Cerebellar nuclear complex (tissue), 1 donor: ENCODE data around the gene NOLC1.

ENCODE experiments used
- DNase-seq, 2 experiments: peaks; one replicate each; lab custom pipeline; 2025; lab: John Stamatoyannopoulos, UW

Gene NOLC1

DNA sequence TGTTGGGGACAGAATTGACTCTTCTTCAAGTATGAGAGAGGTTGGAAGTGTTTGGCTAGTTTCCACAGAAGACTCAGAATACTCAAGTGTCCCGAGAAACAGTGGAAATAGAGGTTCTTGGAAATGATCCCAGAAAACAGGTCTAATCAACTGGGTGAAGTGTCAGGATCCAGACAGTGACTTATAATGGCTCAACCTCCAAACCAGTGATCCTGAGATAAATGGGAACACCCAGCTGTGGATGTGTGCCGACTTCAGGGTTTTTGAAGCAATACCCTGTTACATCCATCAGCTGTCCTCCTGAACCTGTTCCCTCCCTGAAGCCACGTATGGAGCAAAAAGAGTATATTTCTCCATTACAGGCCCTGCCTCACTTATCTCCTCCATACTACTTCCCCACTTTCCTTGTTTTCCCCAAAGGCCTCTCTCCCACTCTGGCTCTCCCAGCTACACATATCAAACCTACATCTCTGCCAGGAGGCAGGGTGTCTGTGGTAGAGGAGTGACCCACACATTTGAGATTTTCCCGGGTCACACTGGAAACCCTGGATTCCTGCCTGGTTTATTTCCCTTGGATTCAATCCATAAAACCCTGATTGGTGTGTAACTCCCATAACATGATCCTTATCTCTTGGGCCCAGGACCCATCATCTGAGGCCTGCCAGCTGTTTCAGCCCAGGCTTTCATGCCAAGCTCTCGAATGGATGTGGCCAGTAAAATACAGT is 56.3 kb downstream of the NOLC1 start:
- DNase-seq: no peak

DNA sequence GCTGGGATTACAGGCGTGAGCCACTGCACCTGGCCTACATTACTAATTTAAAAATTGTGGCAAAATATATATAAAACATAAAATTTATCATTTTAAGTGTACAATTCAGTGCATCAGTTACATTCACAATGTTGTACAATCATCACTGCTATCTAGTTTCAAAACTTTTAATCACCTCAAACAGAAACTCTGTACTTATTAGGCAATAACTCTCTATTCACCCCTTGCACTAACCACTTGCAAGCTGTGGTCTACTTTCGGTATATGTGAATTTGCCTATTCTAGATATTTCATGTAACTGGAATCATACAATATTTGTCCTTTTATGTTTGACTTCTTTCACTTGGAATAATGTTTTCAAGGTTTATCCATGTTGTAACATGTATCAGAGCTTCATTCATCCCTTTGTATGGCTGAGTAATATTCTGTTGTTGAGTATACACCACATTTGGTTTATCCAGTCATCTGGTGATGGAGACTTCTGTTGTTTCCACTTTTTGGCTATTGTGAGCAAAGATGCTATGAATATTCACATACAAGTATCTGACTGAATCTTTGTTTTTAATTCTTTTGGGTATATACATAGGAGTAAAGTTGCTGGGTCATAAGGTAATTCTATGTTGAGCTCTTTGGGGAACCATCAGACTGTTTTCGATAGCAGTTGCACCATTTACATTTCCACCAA is 59.6 kb downstream of the NOLC1 start:
- DNase-seq: no peak
